ENCODE data around the gene COPS7A. TPM values are rescaled to one million over a fixed set of nuclear protein-coding genes. Genes with fewer than 3 reads are reported as not detected.

COPS7A gene
- polyA plus RNA-seq, 5 donors = 48.4 to 59.1 (median 56.3) TPM

DNA sequence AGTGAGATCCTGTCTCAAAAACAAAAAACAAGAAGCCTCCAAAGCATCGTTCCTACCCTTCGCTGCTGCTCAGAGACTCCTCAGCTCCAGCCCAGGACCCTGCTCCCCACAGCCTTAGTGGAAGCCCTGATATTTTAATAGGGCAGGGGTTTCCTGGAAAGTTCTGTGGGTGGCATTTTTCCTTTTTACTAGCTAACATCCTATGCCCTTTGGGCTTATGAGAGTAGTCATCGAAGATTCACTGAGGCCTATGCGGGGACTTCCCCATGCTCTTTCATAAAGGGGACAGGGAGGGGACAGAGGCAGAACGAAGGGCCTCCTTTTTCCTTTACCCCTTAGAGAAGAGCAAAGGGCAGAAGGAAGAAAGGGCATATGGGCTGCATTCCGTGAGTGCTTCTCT is 56.7 kb downstream of the COPS7A start:
- no peak for DNase-seq

Other genes with a start within 250 kb of the COPS7A start
- 100 to 1,000 TPM; 145 to 169 (median 167) TPM for gene MRPL51, start 230.8 kb upstream of the COPS7A start, polyA plus RNA-seq (ENCODE audit: insufficient read depth in 1 of 5, insufficient read length in 5 of 5, low replicate concordance in 1 of 5)
- gene NCAPD2, start 229.9 kb upstream of the COPS7A start, polyA plus RNA-seq (ENCODE audit: insufficient read depth in 1 of 5, insufficient read length in 5 of 5, low replicate concordance in 1 of 5) = 10 to 100 TPM; 51.0 to 88.5 (median 61.7) TPM
- gene GAPDH, start 189.5 kb upstream of the COPS7A start, polyA plus RNA-seq (ENCODE audit: insufficient read depth in 1 of 5, insufficient read length in 5 of 5, low replicate concordance in 1 of 5) = 1,000 to 10,000 TPM; 1,481 to 1,953 (median 1,592) TPM
- gene IFFO1, start 168.0 kb upstream of the COPS7A start, polyA plus RNA-seq (ENCODE audit: insufficient read depth in 1 of 5, insufficient read length in 5 of 5, low replicate concordance in 1 of 5) = 10 to 100 TPM; 12.9 to 24.3 (median 18.4) TPM
- gene NOP2, start 155.8 kb upstream of the COPS7A start, polyA plus RNA-seq (ENCODE audit: insufficient read depth in 1 of 5, insufficient read length in 5 of 5, low replicate concordance in 1 of 5) = 10 to 100 TPM; 18.2 to 36.6 (median 24.3) TPM
- gene CHD4, start 116.7 kb upstream of the COPS7A start, polyA plus RNA-seq (ENCODE audit: insufficient read depth in 1 of 5, insufficient read length in 5 of 5, low replicate concordance in 1 of 5) = 100 to 1,000 TPM; 196 to 268 (median 221) TPM
- gene LPAR5, start 88.1 kb upstream of the COPS7A start, polyA plus RNA-seq (ENCODE audit: insufficient read depth in 1 of 5, insufficient read length in 5 of 5, low replicate concordance in 1 of 5) = 1 to 10 TPM; 1.3 to 2.1 (median 1.3) TPM
- 1 to 10 TPM; 5.5 to 7.4 (median 6.5) TPM for gene ACRBP, start 76.6 kb upstream of the COPS7A start, polyA plus RNA-seq (ENCODE audit: insufficient read depth in 1 of 5, insufficient read length in 5 of 5, low replicate concordance in 1 of 5)
- 100 to 1,000 TPM in 3 of 5 donors, 10 to 100 TPM in 2; 89.5 to 116 (median 109) TPM for gene ING4, start 60.9 kb upstream of the COPS7A start, polyA plus RNA-seq (ENCODE audit: insufficient read depth in 1 of 5, insufficient read length in 5 of 5, low replicate concordance in 1 of 5)
- 10 to 100 TPM; 79.4 to 98.5 (median 86.1) TPM for gene ZNF384, start 34.7 kb upstream of the COPS7A start, polyA plus RNA-seq (ENCODE audit: insufficient read depth in 1 of 5, insufficient read length in 5 of 5, low replicate concordance in 1 of 5)
- gene PIANP, start 23.2 kb upstream of the COPS7A start, polyA plus RNA-seq (ENCODE audit: insufficient read depth in 1 of 5, insufficient read length in 5 of 5, low replicate concordance in 1 of 5) = 10 to 100 TPM in 1 of 5 donors, 1 to 10 TPM in 4; 5.2 to 10.4 (median 6.7) TPM
- gene MLF2, start 29.1 kb downstream of the COPS7A start, polyA plus RNA-seq (ENCODE audit: insufficient read depth in 1 of 5, insufficient read length in 5 of 5, low replicate concordance in 1 of 5) = 100 to 1,000 TPM; 147 to 203 (median 179) TPM
- 1,000 to 10,000 TPM in 1 of 5 donors, 100 to 1,000 TPM in 4; 621 to 1,050 (median 719) TPM for gene PTMS, start 42.3 kb downstream of the COPS7A start, polyA plus RNA-seq (ENCODE audit: insufficient read depth in 1 of 5, insufficient read length in 5 of 5, low replicate concordance in 1 of 5)
- gene LAG3, start 48.5 kb downstream of the COPS7A start, polyA plus RNA-seq (ENCODE audit: insufficient read depth in 1 of 5, insufficient read length in 5 of 5, low replicate concordance in 1 of 5) = 1 to 10 TPM; 1.3 to 2.9 (median 1.7) TPM
- gene CD4, start 65.5 kb downstream of the COPS7A start, polyA plus RNA-seq (ENCODE audit: insufficient read depth in 1 of 5, insufficient read length in 5 of 5, low replicate concordance in 1 of 5) = 100 to 1,000 TPM in 1 of 5 donors, 10 to 100 TPM in 4; 73.5 to 108 (median 89.3) TPM
- 10 to 100 TPM in 4 of 5 donors, 1 to 10 TPM in 1; 7.1 to 17.0 (median 12.1) TPM for gene GPR162, start 97.8 kb downstream of the COPS7A start, polyA plus RNA-seq (ENCODE audit: insufficient read depth in 1 of 5, insufficient read length in 5 of 5, low replicate concordance in 1 of 5)
- gene P3H3, start 104.4 kb downstream of the COPS7A start, polyA plus RNA-seq (ENCODE audit: insufficient read depth in 1 of 5, insufficient read length in 5 of 5, low replicate concordance in 1 of 5) = 10 to 100 TPM; 14.5 to 40.9 (median 21.7) TPM
- gene GNB3, start 116.9 kb downstream of the COPS7A start, polyA plus RNA-seq (ENCODE audit: insufficient read depth in 1 of 5, insufficient read length in 5 of 5, low replicate concordance in 1 of 5) = 1 to 10 TPM; 3.5 to 8.4 (median 6.0) TPM
- 10 to 100 TPM; 23.4 to 69.1 (median 38.0) TPM for gene CDCA3, start 127.2 kb downstream of the COPS7A start, polyA plus RNA-seq (ENCODE audit: insufficient read depth in 1 of 5, insufficient read length in 5 of 5, low replicate concordance in 1 of 5)
- gene USP5, start 128.1 kb downstream of the COPS7A start, polyA plus RNA-seq (ENCODE audit: insufficient read depth in 1 of 5, insufficient read length in 5 of 5, low replicate concordance in 1 of 5) = 10 to 100 TPM; 46.9 to 65.2 (median 53.2) TPM
- gene TPI1, start 143.5 kb downstream of the COPS7A start, polyA plus RNA-seq (ENCODE audit: insufficient read depth in 1 of 5, insufficient read length in 5 of 5, low replicate concordance in 1 of 5) = 100 to 1,000 TPM; 420 to 565 (median 460) TPM
- gene SPSB2, start 149.3 kb downstream of the COPS7A start, polyA plus RNA-seq (ENCODE audit: insufficient read depth in 1 of 5, insufficient read length in 5 of 5, low replicate concordance in 1 of 5) = 10 to 100 TPM in 1 of 5 donors, 1 to 10 TPM in 4; 4.1 to 17.1 (median 5.6) TPM
- gene LRRC23, start 180.8 kb downstream of the COPS7A start, polyA plus RNA-seq (ENCODE audit: insufficient read depth in 1 of 5, insufficient read length in 5 of 5, low replicate concordance in 1 of 5) = 10 to 100 TPM; 14.1 to 34.8 (median 26.6) TPM
- gene ENO2, start 190.5 kb downstream of the COPS7A start, polyA plus RNA-seq (ENCODE audit: insufficient read depth in 1 of 5, insufficient read length in 5 of 5, low replicate concordance in 1 of 5) = 10 to 100 TPM in 4 of 5 donors, 1 to 10 TPM in 1; 9.0 to 17.8 (median 14.9) TPM
- gene ATN1, start 203.9 kb downstream of the COPS7A start, polyA plus RNA-seq (ENCODE audit: insufficient read depth in 1 of 5, insufficient read length in 5 of 5, low replicate concordance in 1 of 5) = 100 to 1,000 TPM in 3 of 5 donors, 10 to 100 TPM in 2; 80.2 to 135 (median 118) TPM
- 10 to 100 TPM in 1 of 5 donors, 1 to 10 TPM in 2, not detected in 2; 5.9 to 20.2 (median 7.9) TPM for gene RNU7-1, start 219.8 kb downstream of the COPS7A start, polyA plus RNA-seq (ENCODE audit: insufficient read depth in 1 of 5, insufficient read length in 5 of 5, low replicate concordance in 1 of 5)
- gene C12orf57, start 220.0 kb downstream of the COPS7A start, polyA plus RNA-seq (ENCODE audit: insufficient read depth in 1 of 5, insufficient read length in 5 of 5, low replicate concordance in 1 of 5) = 100 to 1,000 TPM; 179 to 281 (median 188) TPM
- gene PTPN6, start 227.3 kb downstream of the COPS7A start, polyA plus RNA-seq (ENCODE audit: insufficient read depth in 1 of 5, insufficient read length in 5 of 5, low replicate concordance in 1 of 5) = 10 to 100 TPM; 15.1 to 21.8 (median 19.0) TPM
- 100 to 1,000 TPM; 274 to 333 (median 302) TPM for gene PHB2, start 246.6 kb downstream of the COPS7A start, polyA plus RNA-seq (ENCODE audit: insufficient read depth in 1 of 5, insufficient read length in 5 of 5, low replicate concordance in 1 of 5)
- gene EMG1, start 246.9 kb downstream of the COPS7A start, polyA plus RNA-seq (ENCODE audit: insufficient read depth in 1 of 5, insufficient read length in 5 of 5, low replicate concordance in 1 of 5) = 10 to 100 TPM; 43.5 to 52.7 (median 50.2) TPM

All from right lung (tissue), 5 donors.